ENCODE data around the gene CHST7. TPM values are rescaled to one million over a fixed set of nuclear protein-coding genes. Genes with fewer than 3 reads are reported as not detected.

CHST7 gene
- total and polyA plus RNA-seq, 10 of the 15 experiments (the other 5 are each of a cell fraction or from before 2014, with no cell fraction given) = 0.58 to 11.0 (median 5.4) TPM

- TF ChIP-seq YY1 (IDR thresholded peaks at IDR 0.05; ENCODE audit: low read depth, low read length) (no peak), CREB1 (IDR thresholded peaks at IDR 0.05; ENCODE audit: low read depth) (no peak)
These were observed 14.2 kb downstream of the CHST7 start (continued) for GRCh38 chrX:46587753-46588171.

- RAD21 ChIA-PET (ENCODE audit: unreplicated experiment) = interaction anchor here (0.8 to 3.6 kb wide), 5 partner anchors 11 to 206 kb away, joined by 3 to 22 read pairs (median 3); no protein-coding TSS in a partner anchor
- POLR2A ChIA-PET = interaction anchor here (0.7 to 2.1 kb wide), 4 partner anchors 10 to 55 kb away, joined by 3 to 8 read pairs (median 5); no protein-coding TSS in a partner anchor
- BruUV-seq (replicated peaks) = no TSS peak
These were observed 14.7 kb downstream of the CHST7 start for GRCh38 chrX:46588263-46588662.

More at GRCh38 chrX:46588263-46588662, 14.7 kb downstream of the CHST7 start:
- Histone ChIP-seq H3K27me3 (replicated peaks in 1 of 2; ENCODE audit: control insufficient read depth in 2 of 2, insufficient read depth in 2 of 2, low read length in 1 of 2) (no peaks in the 10 kb centered on the region), H3K9ac (ENCODE audit: control insufficient read depth, insufficient read depth, low read length) (no peak overlapping the region), H3K79me2 (ENCODE audit: control insufficient read depth, insufficient read depth, low read length) (peaks cover 14% of the 10 kb centered on the region), H3K4me3 (no peak overlapping the region), H3K9me3 (replicated peaks; ENCODE audit: control insufficient read depth, insufficient read depth, low read length) (no peaks in the 10 kb centered on the region; the same call in 2 of the 3 replicates), H3K4me2 (ENCODE audit: control insufficient read depth, insufficient read depth) (peak overlapping the region; percentile 62), H4K20me1 (ENCODE audit: control insufficient read depth, insufficient read depth) (no peaks in the 10 kb centered on the region; the same call in 1 of the 2 replicates), H3K27ac (ENCODE audit: control insufficient read depth, insufficient read depth) (peak overlapping the region; percentile 41), H3K36me3 (ENCODE audit: control insufficient read depth in 2 of 2, insufficient read depth in 2 of 2, low read length in 1 of 2) (no peaks in the 10 kb centered on the region; a peak in 1 of 4 replicates), H3K4me1 (ENCODE audit: control insufficient read depth, insufficient read depth, low read length) (peaks cover 21% of the 10 kb centered on the region), H2AFZ (ENCODE audit: control insufficient read depth, low read depth, low read length) (no peak overlapping the region; the same call in 1 of the 2 replicates)
- intact Hi-C loops (cut with micrococcal nuclease; ENCODE audit: unreplicated experiment) (no loop called here), in situ Hi-C loops (cut with MboI) (no loop called here)
- ChIA-PET SMC1A (ENCODE audit: uncharacterized antibody, unreplicated experiment) (interaction anchor here (1.2 to 3.2 kb wide), 8 partner anchors 9 to 49 kb away, joined by 3 to 16 read pairs (median 10); no protein-coding TSS in a partner anchor), CTCF (interaction anchor here (1.1 to 3.4 kb wide), 4 partner anchors 11 to 162 kb away, joined by 3 to 19 read pairs (median 8); no protein-coding TSS in a partner anchor)
- TF ChIP-seq EGR1 (IDR thresholded peaks at IDR 0.05; ENCODE audit: borderline replicate concordance in 1 of 2, low read depth in 2 of 2, low read length in 2 of 2) (no peak), CEBPZ (IDR thresholded peaks at IDR 0.05; ENCODE audit: low read depth, low read length) (no peak), NFXL1 (IDR thresholded peaks at IDR 0.05; ENCODE audit: borderline replicate concordance) (no peak), ZSCAN29 (IDR thresholded peaks at IDR 0.05) (no peak), CUX1 (IDR thresholded peaks at IDR 0.05; ENCODE audit: insufficient replicate concordance, low read depth, low read length) (no peak), CBX5 (IDR thresholded peaks at IDR 0.05; ENCODE audit: low read depth) (no peak), JUND (IDR thresholded peaks at IDR 0.05; ENCODE audit: low read depth, low read length) (no peak), IKZF1 (conservative IDR thresholded peaks at IDR 0.05) (no peak), GABPA (IDR thresholded peaks at IDR 0.05; ENCODE audit: low read depth) (no peak)
- DNase-seq (ENCODE audit: low read depth, low spot score) (no peak), ATAC-seq (peak; percentile 22; the same call in 1 of the 3 replicates), FAIRE-seq (no peak)
- WGBS (ENCODE audit: insufficient coverage, insufficient replicate concordance, low lambda C conversion rate, missing lambda C conversion rate) = 44% methylated on average over 4 of the region's 4 CpGs

All from GM12878 (cell line).